Uterus (tissue), 2 donors: ENCODE measurements around the gene FKRP.
A peak's percentile ranks its signal among the peaks of the same experiment; 100 is the strongest.

Source experiments
- POLR2A ChIP-seq, 2 donors: fragments of 450-650 bp; IDR thresholded peaks; one replicate each; pipeline ENCODE4 v1.6.1; 2016; ENCODE audit warnings: antibody characterized with exemption in 2 of 2, mild to moderate bottlenecking in 1 of 2, moderate library complexity in 1 of 2
- TF ChIP-seq, protein P1 (sequence below), 4 experiments: fragments of 200-600 bp in 2 of 4; fragments of 450-650 bp in 2 of 4; sonication (generic) in 2 of 4; IDR thresholded peaks; one replicate each; pipeline ENCODE4 v1.5.1; 2016 to 2019; ENCODE audit warnings: antibody characterized with exemption in 4 of 4, mild to moderate bottlenecking in 2 of 4, moderate library complexity in 1 of 4

DNA sequence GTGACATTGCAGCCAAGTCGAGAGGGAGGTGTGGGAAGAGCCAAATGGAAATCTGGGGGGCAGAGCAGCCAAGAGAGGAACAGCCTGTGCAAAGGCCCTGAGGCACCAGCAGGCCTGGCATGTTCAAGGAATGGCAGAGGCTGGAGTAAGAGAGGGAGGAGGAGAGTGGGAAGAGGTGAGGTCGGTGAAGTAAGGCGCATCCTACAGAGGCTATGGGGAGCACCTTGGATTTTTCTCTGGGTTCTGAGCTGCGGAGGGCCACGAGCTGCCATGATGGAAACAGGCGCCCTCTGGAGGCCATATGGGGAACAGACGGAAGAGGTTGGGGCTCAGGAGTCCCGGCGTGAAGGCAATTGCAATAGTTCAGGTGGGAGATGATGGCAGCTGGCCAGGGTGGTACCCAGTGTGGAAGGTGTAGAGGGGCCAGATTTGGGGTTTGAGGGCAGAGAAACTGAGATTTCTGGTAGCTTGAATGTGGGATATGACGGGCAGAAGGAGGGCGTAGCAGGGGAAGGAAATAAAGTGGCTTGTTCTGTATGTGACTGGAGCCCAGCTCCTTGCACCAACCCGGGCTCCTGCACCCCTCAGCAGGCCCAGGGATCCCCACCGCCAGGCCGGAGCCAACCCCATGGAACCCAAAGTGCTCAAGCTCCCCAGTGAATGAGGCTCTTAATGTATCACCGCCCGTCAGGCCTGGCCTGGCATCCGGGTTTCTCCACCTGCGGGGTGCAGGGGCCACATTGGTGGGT is 20.9 kb downstream of the FKRP start:
- TF ChIP-seq, protein P1, sequence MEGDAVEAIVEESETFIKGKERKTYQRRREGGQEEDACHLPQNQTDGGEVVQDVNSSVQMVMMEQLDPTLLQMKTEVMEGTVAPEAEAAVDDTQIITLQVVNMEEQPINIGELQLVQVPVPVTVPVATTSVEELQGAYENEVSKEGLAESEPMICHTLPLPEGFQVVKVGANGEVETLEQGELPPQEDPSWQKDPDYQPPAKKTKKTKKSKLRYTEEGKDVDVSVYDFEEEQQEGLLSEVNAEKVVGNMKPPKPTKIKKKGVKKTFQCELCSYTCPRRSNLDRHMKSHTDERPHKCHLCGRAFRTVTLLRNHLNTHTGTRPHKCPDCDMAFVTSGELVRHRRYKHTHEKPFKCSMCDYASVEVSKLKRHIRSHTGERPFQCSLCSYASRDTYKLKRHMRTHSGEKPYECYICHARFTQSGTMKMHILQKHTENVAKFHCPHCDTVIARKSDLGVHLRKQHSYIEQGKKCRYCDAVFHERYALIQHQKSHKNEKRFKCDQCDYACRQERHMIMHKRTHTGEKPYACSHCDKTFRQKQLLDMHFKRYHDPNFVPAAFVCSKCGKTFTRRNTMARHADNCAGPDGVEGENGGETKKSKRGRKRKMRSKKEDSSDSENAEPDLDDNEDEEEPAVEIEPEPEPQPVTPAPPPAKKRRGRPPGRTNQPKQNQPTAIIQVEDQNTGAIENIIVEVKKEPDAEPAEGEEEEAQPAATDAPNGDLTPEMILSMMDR (IDR thresholded peaks at IDR 0.05) = peak in 3 of 4 experiments; percentile 31 to 42 (median 34)
- no peak for TF ChIP-seq POLR2A (IDR thresholded peaks at IDR 0.05)
